Activated CD4-positive, alpha-beta T cell treated with anti-CD3 and anti-CD28 coated beads, Interleukin-2, amount 10 ng/mL, durations not matched to agents 24 days and 14 days (primary cell): ENCODE data around the gene HMGB3. TPM values are rescaled to one million over a fixed set of nuclear protein-coding genes. Genes with fewer than 3 reads are reported as not detected.

ENCODE experiments used
- DNase-seq: peaks from one replicate; pipeline ENCODE4 v3.0.0; 2022
- H3K27ac Mint-ChIP-seq: one replicate; pipeline ENCODE4 v1.8.0; 2022; ENCODE audit warnings: mild to moderate bottlenecking, mixed read lengths
- H3K27me3 Mint-ChIP-seq: one replicate; pipeline ENCODE4 v1.8.0; 2022; ENCODE audit warnings: mixed read lengths
- H3K36me3 Mint-ChIP-seq: one replicate; pipeline ENCODE4 v1.8.0; 2022; ENCODE audit warnings: low read depth, mild to moderate bottlenecking, mixed read lengths
- H3K4me1 Mint-ChIP-seq: one replicate; pipeline ENCODE4 v1.8.0; 2021; ENCODE audit warnings: mixed read lengths
- H3K4me3 Mint-ChIP-seq: one replicate; pipeline ENCODE4 v1.8.0; 2022; ENCODE audit warnings: mild to moderate bottlenecking, moderate library complexity, mixed read lengths
- H3K9me3 Mint-ChIP-seq: one replicate; pipeline ENCODE4 v1.8.0; 2021; ENCODE audit warnings: mixed read lengths
- intact Hi-C: fragments of 100-400 bp; cut with micrococcal nuclease; formaldehyde crosslinking; loops from one replicate; pipeline ENCODE4 v1.15.1; 2023
- total RNA-seq: library from RNA; stranded (reverse); gene quantifications from 2 replicates; pipeline ENCODE4 v1.2.3, GENCODE V29; 2022

HMGB3 gene
- 32.6 and 32.8 TPM in 2 replicates for total RNA-seq

DNA sequence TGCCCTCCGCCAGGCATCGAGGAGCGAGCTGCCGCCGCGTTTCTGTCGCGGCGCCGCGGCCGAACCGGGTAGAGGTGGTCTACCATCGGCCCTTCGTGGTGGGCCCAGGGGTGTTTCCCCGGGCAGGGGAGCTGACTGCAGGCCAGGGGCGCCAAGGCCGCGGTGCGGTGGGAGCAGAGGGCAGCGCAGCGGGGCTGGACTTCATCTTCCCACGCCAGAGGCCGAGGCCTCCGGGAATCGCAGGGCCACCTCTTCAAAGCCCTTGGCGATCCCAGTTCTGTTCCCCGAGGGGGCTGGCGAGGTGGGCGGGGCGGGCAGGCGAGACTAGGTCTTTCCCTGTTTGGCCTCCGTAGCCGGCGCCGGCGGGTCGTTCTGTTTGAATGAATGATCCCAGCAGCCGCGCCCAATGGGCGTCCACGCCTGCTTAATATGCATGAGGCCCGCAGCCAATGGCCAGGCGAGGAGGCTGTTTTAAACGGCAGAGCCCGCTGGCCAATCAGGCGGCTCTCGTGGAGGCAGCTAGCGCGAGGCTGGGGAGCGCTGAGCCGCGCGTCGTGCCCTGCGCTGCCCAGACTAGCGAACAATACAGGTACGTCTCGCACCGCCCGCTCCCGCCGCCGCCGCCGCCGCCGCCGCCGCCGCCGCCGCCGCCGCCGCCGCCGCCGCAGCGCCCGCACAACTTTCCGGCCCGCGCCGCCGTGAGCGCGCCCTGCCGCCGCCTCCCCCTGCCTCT, at the start of gene HMGB3:
HMGB3 (plus strand) TSS at position 548 of the 733 bp plus-strand sequence. CDS start 2,265 bp downstream, outside the sequence.
- no peaks in the 10 kb centered on the region for H3K9me3 Mint-ChIP-seq
- peak; percentile 94 for DNase-seq
- H3K27me3 Mint-ChIP-seq, result peaks cover 4% of the 10 kb centered on the region
- intact Hi-C loops, result loop anchor here (1.0 to 10.0 kb wide), 4 partner anchors 85 to 414 kb away; partner anchors contain the start of genes CD99L2 and VMA21
- peak within 1 kb of the TSS; percentile 66 for H3K4me3 Mint-ChIP-seq
- peak within 1 kb of the TSS; percentile 25 for H3K27ac Mint-ChIP-seq
- peaks cover 4% of the 10 kb centered on the region for H3K4me1 Mint-ChIP-seq
- H3K36me3 Mint-ChIP-seq, result peaks cover 11% of the 10 kb centered on the region

DNA sequence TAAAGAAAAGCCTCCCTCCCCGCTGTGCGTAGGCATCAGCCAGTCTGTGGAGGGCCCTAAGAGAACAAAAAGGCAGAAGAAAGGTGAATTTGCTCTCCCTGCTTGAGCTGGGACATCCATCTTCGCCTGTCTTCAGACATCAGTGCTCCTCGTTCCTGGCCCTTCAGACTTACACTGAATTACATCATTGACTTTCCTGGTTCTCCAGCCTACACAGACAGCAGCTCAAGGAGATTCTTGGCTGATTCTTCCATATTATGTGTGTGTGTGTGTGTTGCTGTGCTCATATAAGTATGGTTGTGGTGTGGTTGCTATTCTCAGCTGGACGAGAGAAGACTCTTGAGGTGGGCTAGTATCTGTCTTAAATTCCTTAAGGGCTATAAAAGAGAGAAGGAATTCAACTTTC, 49.2 kb upstream of the HMGB3 start:
- DNase-seq, result no peak
- Mint-ChIP-seq H3K9me3 (no peaks in the 10 kb centered on the region), H3K36me3 (no peaks in the 10 kb centered on the region)

DNA sequence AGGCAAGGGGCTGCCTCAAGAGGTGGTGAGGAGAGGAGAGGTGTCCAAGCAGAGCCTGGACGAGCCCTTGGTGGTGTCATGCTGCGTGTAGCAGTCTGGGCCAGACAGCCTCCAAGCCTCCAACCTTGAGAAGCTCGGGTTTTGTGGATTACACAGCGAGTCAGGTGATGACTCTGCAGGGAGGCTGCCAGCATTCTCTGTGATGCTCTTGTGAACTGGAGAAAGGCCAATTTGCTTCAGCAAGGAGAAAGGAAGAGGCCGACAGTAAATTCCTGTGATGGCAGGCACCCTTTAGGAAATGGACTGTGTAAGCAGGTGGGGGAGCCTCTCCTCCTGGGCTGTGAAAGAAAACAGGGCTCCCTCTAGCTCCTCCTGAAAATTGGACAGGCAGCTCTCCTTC, 48.7 kb upstream of the HMGB3 start:
- intact Hi-C loops, result no loop called here
- Mint-ChIP-seq H3K27me3 (peaks cover 3% of the 10 kb centered on the region), H3K4me3 (no peak overlapping the region), H3K27ac (no peak overlapping the region), H3K36me3 (no peaks in the 10 kb centered on the region), H3K9me3 (no peaks in the 10 kb centered on the region), H3K4me1 (no peaks in the 10 kb centered on the region)
- no peak for DNase-seq

More for the DNA sequence above, 49.2 kb upstream of the HMGB3 start:
- Mint-ChIP-seq H3K4me1 (no peaks in the 10 kb centered on the region), H3K27me3 (peaks cover 3% of the 10 kb centered on the region), H3K27ac (no peak overlapping the region), H3K4me3 (no peak overlapping the region)
- intact Hi-C loops, result no loop called here

DNA sequence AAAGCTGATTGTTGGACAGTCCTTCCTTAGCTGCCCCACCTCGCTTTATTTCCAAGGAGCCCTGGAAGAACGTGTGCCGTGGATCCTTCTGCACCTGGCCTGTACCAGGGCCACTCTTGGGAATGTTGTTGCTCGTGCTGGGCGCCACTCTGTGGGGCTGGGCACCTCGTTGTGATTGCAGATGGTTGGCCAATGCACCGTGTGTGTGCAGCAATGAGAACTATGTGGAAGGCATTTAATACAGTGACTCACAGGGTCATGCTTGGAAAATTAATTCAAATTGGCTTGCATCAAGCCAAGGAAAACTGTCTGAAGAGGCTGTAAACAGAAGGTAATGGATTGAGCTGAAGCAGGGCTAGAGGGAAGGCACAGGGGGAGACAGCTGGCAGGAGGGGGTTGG, 47.7 kb upstream of the HMGB3 start:
- Mint-ChIP-seq H3K9me3 (no peaks in the 10 kb centered on the region), H3K4me1 (no peaks in the 10 kb centered on the region), H3K27me3 (peaks cover 3% of the 10 kb centered on the region)

DNA sequence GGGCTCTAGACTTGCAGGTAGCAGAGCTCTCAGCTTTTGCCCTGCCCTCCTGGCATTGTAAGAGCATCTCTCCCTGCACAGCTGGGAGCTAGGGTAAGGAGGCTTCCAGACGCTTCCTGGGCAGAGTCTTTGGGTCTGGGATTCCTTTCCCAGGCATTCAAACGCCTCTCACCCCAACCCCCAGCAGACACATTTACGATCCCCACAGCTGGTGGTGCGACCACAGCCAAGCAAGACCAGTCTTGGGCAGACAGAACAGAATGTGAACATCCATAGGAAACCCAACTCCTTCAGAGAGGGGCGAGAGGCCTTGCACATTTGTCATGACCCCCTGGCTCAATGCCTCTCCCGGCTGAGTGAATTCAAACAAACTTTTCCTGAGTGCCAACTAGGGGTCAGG, 46.6 kb upstream of the HMGB3 start:
- no peaks in the 10 kb centered on the region for H3K4me1 Mint-ChIP-seq
- intact Hi-C loops, result no loop called here
- no peaks in the 10 kb centered on the region for H3K36me3 Mint-ChIP-seq
- no peaks in the 10 kb centered on the region for H3K9me3 Mint-ChIP-seq
- no peak overlapping the region for H3K4me3 Mint-ChIP-seq
- H3K27ac Mint-ChIP-seq, result no peak overlapping the region
- DNase-seq, result no peak
- peaks cover 3% of the 10 kb centered on the region for H3K27me3 Mint-ChIP-seq

More for the DNA sequence above, 47.7 kb upstream of the HMGB3 start:
- no peak overlapping the region for H3K4me3 Mint-ChIP-seq
- H3K27ac Mint-ChIP-seq, result no peak overlapping the region
- no peaks in the 10 kb centered on the region for H3K36me3 Mint-ChIP-seq
- intact Hi-C loops, result no loop called here
- DNase-seq, result no peak

DNA sequence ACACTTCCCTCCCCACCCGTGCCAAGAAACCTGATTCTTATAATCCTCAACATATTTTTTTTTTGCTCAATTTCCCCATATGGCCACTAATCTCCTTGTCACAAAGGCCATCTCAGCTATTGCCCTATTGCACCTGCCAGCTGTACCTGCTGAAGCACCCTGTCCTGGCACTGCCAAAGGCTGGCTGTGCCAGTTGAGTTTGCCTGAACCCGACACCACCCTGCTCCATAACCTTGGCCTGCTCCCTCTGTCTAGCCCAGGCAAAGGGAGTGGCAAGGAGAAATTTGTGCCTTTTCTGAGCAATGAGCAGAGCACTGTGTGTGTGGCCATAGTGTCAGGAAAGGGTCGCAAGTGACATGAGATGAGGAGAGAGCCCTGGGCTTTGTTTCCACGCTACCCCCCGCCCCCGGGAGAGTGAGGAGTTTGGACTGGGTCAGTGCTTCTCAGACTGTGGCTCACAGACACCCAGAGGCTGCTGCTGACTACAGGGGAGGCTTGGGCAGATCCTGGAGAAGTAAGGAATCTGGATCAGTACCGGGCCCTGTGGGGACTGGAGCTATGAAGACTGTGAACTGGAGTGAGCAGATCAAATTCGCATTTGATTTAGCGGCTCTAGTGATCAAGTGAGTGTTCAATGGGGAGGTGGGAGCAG, 42.2 kb upstream of the HMGB3 start:
- intact Hi-C loops, result no loop called here
- no peaks in the 10 kb centered on the region for H3K36me3 Mint-ChIP-seq
- H3K4me3 Mint-ChIP-seq, result no peak overlapping the region
- H3K27me3 Mint-ChIP-seq, result no peaks in the 10 kb centered on the region
- H3K4me1 Mint-ChIP-seq, result no peaks in the 10 kb centered on the region
- H3K9me3 Mint-ChIP-seq, result no peaks in the 10 kb centered on the region
- no peak overlapping the region for H3K27ac Mint-ChIP-seq
- DNase-seq, result no peak

DNA sequence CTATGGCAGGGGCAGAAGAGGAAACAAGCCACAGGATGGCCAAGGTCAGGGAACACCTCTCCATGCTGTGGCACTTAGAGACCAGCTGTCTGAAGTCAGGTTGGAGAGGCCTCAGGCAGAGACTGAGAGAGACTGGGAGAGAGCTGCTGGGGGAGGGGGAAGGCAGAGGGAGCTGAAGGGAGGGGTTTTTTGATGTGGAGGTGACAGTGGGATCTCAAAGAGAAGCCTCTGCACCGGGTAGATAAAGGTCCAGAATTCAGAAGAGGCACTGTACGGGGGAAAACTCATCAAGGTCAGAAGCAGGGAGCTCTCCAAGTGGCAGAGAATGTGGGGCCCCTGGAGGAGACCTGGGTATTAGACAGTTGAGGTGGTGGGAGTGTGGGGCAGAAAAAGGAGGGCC, 41.6 kb upstream of the HMGB3 start:
- no peaks in the 10 kb centered on the region for H3K4me1 Mint-ChIP-seq
- H3K27ac Mint-ChIP-seq, result no peak overlapping the region
- no peaks in the 10 kb centered on the region for H3K36me3 Mint-ChIP-seq
- no peak for DNase-seq
- no peak overlapping the region for H3K4me3 Mint-ChIP-seq
- intact Hi-C loops, result no loop called here
- no peaks in the 10 kb centered on the region for H3K9me3 Mint-ChIP-seq
- no peaks in the 10 kb centered on the region for H3K27me3 Mint-ChIP-seq

DNA sequence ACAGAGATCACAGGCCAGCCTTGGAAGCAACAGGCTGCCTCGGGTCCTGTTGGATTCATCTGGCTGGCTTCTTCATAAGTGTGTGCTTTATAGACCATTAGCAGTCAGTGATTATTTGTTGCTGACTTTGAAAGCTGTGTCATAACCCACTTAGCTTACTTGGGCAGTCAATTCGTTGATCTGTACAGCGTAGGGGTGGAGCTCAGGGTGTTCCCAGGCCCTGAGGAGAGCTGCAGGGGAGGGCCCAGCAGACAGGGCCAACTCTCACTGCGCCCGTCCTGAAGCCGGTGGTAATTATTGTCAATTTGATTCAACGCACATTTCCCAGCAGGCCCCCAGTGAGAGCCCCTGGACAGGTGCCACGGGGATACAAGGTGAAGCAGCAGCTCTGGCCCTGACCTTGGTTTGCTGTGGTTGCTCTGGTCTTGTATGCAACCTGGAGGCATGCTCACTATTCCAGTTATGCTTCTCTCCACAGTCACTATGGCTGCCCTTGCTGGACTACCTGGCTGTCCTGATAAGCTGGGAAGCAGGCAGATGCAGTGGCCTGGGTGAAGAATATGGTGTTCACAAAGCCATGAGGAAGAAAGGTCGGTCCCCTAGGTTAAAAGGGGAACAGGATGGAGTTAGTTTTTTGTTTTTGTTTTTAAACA, 40.1 kb upstream of the HMGB3 start:
- no peak overlapping the region for H3K27ac Mint-ChIP-seq
- DNase-seq, result no peak
- no peaks in the 10 kb centered on the region for H3K4me1 Mint-ChIP-seq
- intact Hi-C loops, result no loop called here
- no peaks in the 10 kb centered on the region for H3K27me3 Mint-ChIP-seq
- H3K9me3 Mint-ChIP-seq, result no peaks in the 10 kb centered on the region
- H3K4me3 Mint-ChIP-seq, result no peak overlapping the region
- no peaks in the 10 kb centered on the region for H3K36me3 Mint-ChIP-seq

DNA sequence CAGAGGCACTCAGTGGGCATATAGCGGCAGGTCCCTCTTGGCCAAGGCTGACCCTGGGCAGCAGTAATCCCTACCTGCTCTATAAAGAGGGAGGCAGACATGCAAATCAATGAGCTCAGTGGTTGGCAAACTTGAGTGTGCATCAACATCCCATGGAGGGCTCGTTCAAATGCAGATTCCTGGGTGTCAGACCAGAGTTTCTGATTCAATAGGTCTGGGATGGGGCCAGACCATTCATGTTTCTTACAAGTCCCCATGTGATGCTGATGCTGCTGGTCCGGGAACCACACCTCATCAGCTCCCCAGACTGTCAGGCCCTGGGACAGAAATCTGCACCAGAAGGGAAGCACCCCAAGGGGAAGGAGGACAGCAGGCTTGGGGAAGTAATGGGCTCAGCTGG, 38.9 kb upstream of the HMGB3 start:
- no peak for DNase-seq
- no peaks in the 10 kb centered on the region for H3K36me3 Mint-ChIP-seq
- H3K27ac Mint-ChIP-seq, result no peak overlapping the region
- no peak overlapping the region for H3K4me3 Mint-ChIP-seq
- no peaks in the 10 kb centered on the region for H3K4me1 Mint-ChIP-seq
- intact Hi-C loops, result no loop called here
- H3K9me3 Mint-ChIP-seq, result no peaks in the 10 kb centered on the region
- H3K27me3 Mint-ChIP-seq, result no peaks in the 10 kb centered on the region

DNA sequence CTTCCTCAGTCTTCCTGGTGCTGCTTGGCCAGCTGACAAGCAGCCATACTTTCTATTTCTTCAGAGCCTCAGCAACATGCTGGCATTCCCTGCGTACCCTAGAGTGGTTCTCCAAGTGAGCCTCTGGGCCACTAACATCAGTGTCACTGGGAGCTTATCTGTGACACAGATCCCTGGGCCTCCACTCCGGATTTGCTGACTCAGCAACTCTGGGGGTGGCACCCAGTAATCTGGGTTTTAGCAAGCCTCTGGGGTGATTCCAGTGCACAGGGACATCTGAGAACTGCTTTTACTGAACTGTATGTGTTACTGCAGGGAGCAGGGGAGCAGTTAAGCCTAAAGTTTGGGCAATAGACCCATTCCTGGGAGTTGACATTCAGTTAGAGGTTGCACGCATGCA, 28.2 kb upstream of the HMGB3 start:
- intact Hi-C loops, result no loop called here
- H3K36me3 Mint-ChIP-seq, result no peaks in the 10 kb centered on the region
- no peak overlapping the region for H3K4me3 Mint-ChIP-seq
- no peaks in the 10 kb centered on the region for H3K9me3 Mint-ChIP-seq
- DNase-seq, result no peak
- no peaks in the 10 kb centered on the region for H3K4me1 Mint-ChIP-seq
- H3K27ac Mint-ChIP-seq, result no peak overlapping the region
- no peaks in the 10 kb centered on the region for H3K27me3 Mint-ChIP-seq

DNA sequence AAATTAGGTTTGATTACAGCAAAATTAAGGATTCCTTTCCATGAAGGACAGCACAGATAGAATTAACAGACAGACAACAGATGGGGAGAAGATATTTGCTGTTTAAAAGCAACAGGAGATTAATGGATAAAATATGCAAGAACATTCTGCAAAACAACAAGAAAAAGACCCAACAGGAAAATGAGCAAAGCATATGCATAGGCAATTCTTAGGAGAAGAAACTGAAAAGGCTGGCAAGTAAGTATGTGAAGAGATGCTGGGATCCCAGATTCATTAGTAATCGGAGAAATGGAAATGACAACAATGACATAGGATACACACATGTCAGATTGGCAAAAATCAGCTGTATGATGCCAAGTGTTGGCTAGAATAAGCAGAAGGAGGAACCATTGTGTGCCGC, 27.5 kb upstream of the HMGB3 start:
- DNase-seq, result no peak
- Mint-ChIP-seq H3K4me3 (no peak overlapping the region), H3K27ac (no peak overlapping the region), H3K4me1 (no peaks in the 10 kb centered on the region), H3K27me3 (no peaks in the 10 kb centered on the region), H3K9me3 (no peaks in the 10 kb centered on the region), H3K36me3 (no peaks in the 10 kb centered on the region)
- intact Hi-C loops, result no loop called here

DNA sequence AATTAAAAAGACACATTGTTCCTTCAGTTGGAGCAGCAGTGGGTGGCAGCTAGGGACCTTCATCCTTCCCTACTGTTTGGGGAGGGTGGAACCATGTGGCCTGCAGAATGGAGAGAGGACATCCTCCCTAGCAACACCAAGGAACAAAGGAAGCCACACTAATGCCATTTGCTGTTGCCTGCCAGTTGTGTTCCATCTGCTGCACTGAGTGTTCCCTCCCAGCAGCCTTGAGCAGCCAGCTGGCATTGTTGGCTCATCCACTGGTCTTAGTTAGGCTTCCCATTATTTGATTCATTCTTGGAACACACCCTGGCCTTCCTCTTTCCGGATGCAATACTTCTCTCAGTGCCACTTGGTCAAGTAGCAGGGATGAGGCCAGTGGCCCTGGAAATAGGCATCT, 25.0 kb upstream of the HMGB3 start:
- no peaks in the 10 kb centered on the region for H3K27me3 Mint-ChIP-seq
- H3K27ac Mint-ChIP-seq, result no peak overlapping the region
- DNase-seq, result no peak
- no peaks in the 10 kb centered on the region for H3K36me3 Mint-ChIP-seq
- no peak overlapping the region for H3K4me3 Mint-ChIP-seq
- H3K9me3 Mint-ChIP-seq, result no peaks in the 10 kb centered on the region
- intact Hi-C loops, result no loop called here
- no peaks in the 10 kb centered on the region for H3K4me1 Mint-ChIP-seq

DNA sequence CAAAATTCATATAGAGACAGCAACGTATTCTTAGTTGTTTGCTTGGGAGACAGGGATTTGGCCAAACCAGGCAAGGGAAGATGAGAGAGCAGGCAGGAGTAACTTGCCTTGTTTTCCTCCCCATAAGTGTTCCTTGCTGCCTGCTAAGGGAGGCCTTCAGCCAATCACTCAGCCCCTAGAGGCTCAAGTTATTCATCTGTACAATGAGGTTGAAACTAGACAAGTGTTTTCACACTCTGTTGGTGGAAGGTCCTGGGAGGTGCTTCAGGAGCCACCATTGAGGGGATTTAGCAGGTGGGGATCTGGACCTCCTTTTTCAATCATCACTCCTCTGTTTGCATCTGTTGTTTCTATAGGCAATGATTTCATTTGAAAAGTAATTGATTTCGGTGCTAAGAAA, 23.6 kb upstream of the HMGB3 start:
- Mint-ChIP-seq H3K4me1 (no peaks in the 10 kb centered on the region), H3K27ac (no peak overlapping the region), H3K9me3 (no peaks in the 10 kb centered on the region), H3K27me3 (no peaks in the 10 kb centered on the region), H3K4me3 (no peak overlapping the region), H3K36me3 (no peaks in the 10 kb centered on the region)
- intact Hi-C loops, result no loop called here
- DNase-seq, result no peak

DNA sequence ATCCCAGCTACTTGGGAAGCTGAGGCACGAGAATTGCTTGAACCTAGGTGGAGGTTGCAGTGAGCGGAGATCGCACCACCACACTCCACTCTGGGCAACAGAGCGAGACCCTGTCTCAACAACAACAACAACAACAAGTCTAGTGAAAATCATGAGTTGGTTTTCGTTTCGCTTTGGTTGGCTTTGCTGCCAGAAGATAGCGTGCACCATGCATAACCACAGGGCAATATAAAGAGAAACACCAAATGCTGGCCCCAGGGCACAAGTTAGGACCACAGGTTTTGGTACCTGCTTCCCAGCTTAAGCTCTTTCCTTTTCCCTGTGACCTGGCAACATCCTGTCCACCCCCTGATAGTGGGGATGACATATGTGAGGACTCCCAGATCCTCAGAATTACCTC, 21.5 kb upstream of the HMGB3 start:
- H3K4me1 Mint-ChIP-seq, result no peaks in the 10 kb centered on the region
- no peaks in the 10 kb centered on the region for H3K36me3 Mint-ChIP-seq
- no peak overlapping the region for H3K27ac Mint-ChIP-seq
- H3K4me3 Mint-ChIP-seq, result no peak overlapping the region
- H3K27me3 Mint-ChIP-seq, result peaks cover 2% of the 10 kb centered on the region
- no peaks in the 10 kb centered on the region for H3K9me3 Mint-ChIP-seq
- intact Hi-C loops, result no loop called here
- no peak for DNase-seq
